Vagina (tissue), 2 donors: ENCODE measurements around the gene LRMDA.

Experiments
- POLR2AphosphoS5 ChIP-seq, 2 donors: sonication (generic); formaldehyde crosslinking; IDR thresholded peaks; one replicate each; pipeline ENCODE4 v1.9.0; 2017; ENCODE audit warnings: antibody characterized with exemption in 2 of 2, mild to moderate bottlenecking in 2 of 2, low read depth in 1 of 2; ENCODE audit not compliant: insufficient read depth in 1 of 2
- TF ChIP-seq, protein P1 (sequence below), 3 experiments: fragments of 450-650 bp in 2 of 3; fragments of 200-600 bp in 1 of 3; sonication (generic) in 1 of 3; IDR thresholded peaks; one replicate each; pipeline ENCODE4 v1.5.1; 2017 to 2019; ENCODE audit warnings: antibody characterized with exemption in 3 of 3, mild to moderate bottlenecking in 2 of 3, moderate library complexity in 2 of 3

DNA sequence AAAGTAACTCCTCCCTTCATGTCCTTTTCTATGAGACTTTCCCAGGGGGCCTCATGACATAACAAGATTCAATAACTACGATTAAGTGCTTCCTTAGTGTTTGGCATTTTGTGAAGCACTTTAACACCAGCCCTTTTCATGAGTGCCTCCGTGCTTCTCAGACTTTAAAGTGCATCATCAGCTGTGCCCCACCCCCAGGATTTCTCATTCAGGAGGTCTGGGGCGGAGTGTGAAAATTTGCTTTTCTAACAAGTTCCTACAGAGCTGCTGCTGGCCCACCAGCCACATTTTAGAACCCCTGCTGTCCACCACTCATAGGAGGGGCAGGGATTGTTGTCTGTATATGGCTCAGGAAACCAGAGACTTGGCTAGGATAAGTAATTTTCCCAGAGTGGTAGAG, 445.3 kb downstream of the LRMDA start:
- no peak for TF ChIP-seq POLR2AphosphoS5 (IDR thresholded peaks at IDR 0.05; ENCODE audit: insufficient read depth in 1 of 2, low read depth in 1 of 2)
- TF ChIP-seq, protein P1, sequence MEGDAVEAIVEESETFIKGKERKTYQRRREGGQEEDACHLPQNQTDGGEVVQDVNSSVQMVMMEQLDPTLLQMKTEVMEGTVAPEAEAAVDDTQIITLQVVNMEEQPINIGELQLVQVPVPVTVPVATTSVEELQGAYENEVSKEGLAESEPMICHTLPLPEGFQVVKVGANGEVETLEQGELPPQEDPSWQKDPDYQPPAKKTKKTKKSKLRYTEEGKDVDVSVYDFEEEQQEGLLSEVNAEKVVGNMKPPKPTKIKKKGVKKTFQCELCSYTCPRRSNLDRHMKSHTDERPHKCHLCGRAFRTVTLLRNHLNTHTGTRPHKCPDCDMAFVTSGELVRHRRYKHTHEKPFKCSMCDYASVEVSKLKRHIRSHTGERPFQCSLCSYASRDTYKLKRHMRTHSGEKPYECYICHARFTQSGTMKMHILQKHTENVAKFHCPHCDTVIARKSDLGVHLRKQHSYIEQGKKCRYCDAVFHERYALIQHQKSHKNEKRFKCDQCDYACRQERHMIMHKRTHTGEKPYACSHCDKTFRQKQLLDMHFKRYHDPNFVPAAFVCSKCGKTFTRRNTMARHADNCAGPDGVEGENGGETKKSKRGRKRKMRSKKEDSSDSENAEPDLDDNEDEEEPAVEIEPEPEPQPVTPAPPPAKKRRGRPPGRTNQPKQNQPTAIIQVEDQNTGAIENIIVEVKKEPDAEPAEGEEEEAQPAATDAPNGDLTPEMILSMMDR (IDR thresholded peaks at IDR 0.05): no peak
